GM12878 (cell line): ENCODE data around the gene C10orf105. TPM values are rescaled to one million over a fixed set of nuclear protein-coding genes. Genes with fewer than 3 reads are reported as not detected.

Experiments
- ATAC-seq: fragments of 200-7000 bp; cut with Tn5 transposase; 3 replicates; pipeline ENCODE4 v1.9.1; 2020; ENCODE audit warnings: mild to moderate bottlenecking, moderate library complexity
- BruUV-seq: library from RNA; stranded (reverse); fragments of 400-500 nt; replicated peaks from 2 replicates; lab custom pipeline; 2021; lab: Mats Ljungman, UMichigan
- CTCF ChIA-PET: fragments of 300-600 bp; sonication (Branson Sonifier 250); formaldehyde crosslinking; extraction: SDS; loops from one replicate; lab custom pipeline; 2021; ENCODE audit warnings: inconsistent platforms; lab: Yijun Ruan, JAX
- POLR2A ChIA-PET: fragments of 350-600 bp; formaldehyde crosslinking; extraction: SDS; loops from one replicate; lab custom pipeline; 2021; ENCODE audit warnings: inconsistent platforms; lab: Charles Lee
- RAD21 ChIA-PET: fragments of 300-600 bp; sonication (Branson Sonifier 250); formaldehyde crosslinking; loops from one replicate; lab custom pipeline; 2023; ENCODE audit warnings: antibody characterized with exemption; ENCODE audit not compliant: unreplicated experiment; lab: Charles Lee
- SMC1A ChIA-PET: fragments of 300-600 bp; sonication (Branson Sonifier 250); formaldehyde crosslinking; loops from one replicate; lab custom pipeline; 2023; ENCODE audit not compliant: unreplicated experiment, uncharacterized antibody; lab: Charles Lee
- DNase-seq: peaks from one replicate; pipeline ENCODE4 v3.0.0-alpha.2; 2011; ENCODE audit warnings: low read depth, low spot score
- FAIRE-seq: peaks from 3 replicates; lab custom pipeline; 2011; peaks lifted over from hg19 to GRCh38; lab: Jason Lieb, UNC
- H2AFZ ChIP-seq: 2 replicates; pipeline ENCODE4 v1.6.0; 2011; ENCODE audit warnings: low read depth, low read length, control low read depth; ENCODE audit not compliant: control insufficient read depth
- H3K27ac ChIP-seq: 2 replicates; pipeline ENCODE4 v1.5.1; 2011; ENCODE audit warnings: control low read depth; ENCODE audit not compliant: control insufficient read depth, insufficient read depth
- H3K27me3 ChIP-seq, 2 experiments: replicated peaks in 1 of 2; 2 replicates each; pipeline versions ENCODE4 v1.6.0 to v1.6.1; 2011; ENCODE audit warnings: low read length in 1 of 2; ENCODE audit not compliant: control insufficient read depth in 2 of 2, insufficient read depth in 2 of 2
- H3K36me3 ChIP-seq, 2 experiments: 2 replicates each; pipeline ENCODE4 v1.5.1; 2011; ENCODE audit warnings: low read length in 1 of 2; ENCODE audit not compliant: control insufficient read depth in 2 of 2, insufficient read depth in 2 of 2
- H3K4me1 ChIP-seq: 2 replicates; pipeline ENCODE4 v1.6.1; 2011; ENCODE audit warnings: mild to moderate bottlenecking, low read length, moderate library complexity, mixed read lengths; ENCODE audit not compliant: control insufficient read depth, insufficient read depth
- H3K4me2 ChIP-seq: 2 replicates; pipeline ENCODE4 v1.6.0; 2011; ENCODE audit warnings: control low read depth; ENCODE audit not compliant: control insufficient read depth, insufficient read depth
- H3K4me3 ChIP-seq: fragments of 200-600 bp; sonication (generic); 2 replicates; pipeline ENCODE4 v1.5.1; 2016
- H3K79me2 ChIP-seq: 2 replicates; pipeline ENCODE4 v1.6.0; 2011; ENCODE audit warnings: low read length; ENCODE audit not compliant: control insufficient read depth, insufficient read depth
- H3K9ac ChIP-seq: 2 replicates; pipeline ENCODE4 v1.8.0; 2011; ENCODE audit warnings: low read length, control low read depth, mixed read lengths; ENCODE audit not compliant: control insufficient read depth, insufficient read depth
- H3K9me3 ChIP-seq: replicated peaks from 3 replicates; pipeline ENCODE4 v1.5.1; 2011; ENCODE audit warnings: mild to moderate bottlenecking, low read length; ENCODE audit not compliant: control insufficient read depth, insufficient read depth
- H4K20me1 ChIP-seq: 2 replicates; pipeline ENCODE4 v1.6.0; 2011; ENCODE audit not compliant: control insufficient read depth, insufficient read depth
- BACH1 ChIP-seq: fragments of 450-650 bp; IDR thresholded peaks from 2 replicates; pipeline ENCODE4 v1.6.1; 2017; ENCODE audit warnings: mild to moderate bottlenecking, borderline replicate concordance
- IKZF2 ChIP-seq, 2 experiments: fragments of 450-650 bp; IDR thresholded peaks; 2 replicates each; pipeline ENCODE4 v1.6.1; 2017; ENCODE audit warnings: mild to moderate bottlenecking in 2 of 2, moderate library complexity in 2 of 2
- MTA3 ChIP-seq: IDR thresholded peaks from 2 replicates; pipeline ENCODE4 v1.6.1; 2012; ENCODE audit warnings: low read length, inconsistent platforms, borderline replicate concordance
- NBN ChIP-seq: fragments of 450-650 bp; IDR thresholded peaks from 2 replicates; pipeline ENCODE4 v1.6.1; 2016
- NR2C2 ChIP-seq: IDR thresholded peaks from 2 replicates; pipeline ENCODE4 v1.6.1; 2011; ENCODE audit warnings: borderline replicate concordance, low read depth; ENCODE audit not compliant: control insufficient read depth, insufficient read length
- NRF1 ChIP-seq: conservative IDR thresholded peaks from 2 replicates; pipeline ENCODE4 v1.6.1; 2011; ENCODE audit warnings: mild to moderate bottlenecking, low read depth, low read length, improper control_type of control experiment
- PKNOX1 ChIP-seq: fragments of 450-650 bp; IDR thresholded peaks from 2 replicates; pipeline ENCODE4 v1.6.1; 2016; ENCODE audit warnings: mild to moderate bottlenecking
- PML ChIP-seq: IDR thresholded peaks from 2 replicates; pipeline ENCODE4 v1.6.1; 2012; ENCODE audit warnings: low read length, inconsistent platforms
- WGBS: methylation state at CpG from one replicate; pipeline ENCODE4 v1.1.6; 2016; ENCODE audit warnings: low lambda C conversion rate; ENCODE audit not compliant: insufficient replicate concordance, insufficient coverage; ENCODE audit errors: missing lambda C conversion rate; 5-methylcytosine and 5-hydroxymethylcytosine counted together
- in situ Hi-C: fragments of 300-500 bp; cut with MboI; formaldehyde crosslinking; loops from 9 replicates; pipeline ENCODE4 v1.14.3; 2018; ENCODE audit warnings: mixed read lengths
- intact Hi-C: fragments of 100-400 bp; cut with micrococcal nuclease; formaldehyde crosslinking; loops from one replicate; pipeline ENCODE4 v1.14.2; 2022; ENCODE audit not compliant: unreplicated experiment
- polyA plus RNA-seq, 11 experiments: library from polyadenylated mRNA; depleted of rRNA in 4 of 11; unstranded in 6 of 11; stranded (reverse) in 5 of 11; fragments of >200 nt; fragmentation: Nextera tagmentation in 4 of 11; fragmentation: Illumina TruSeq in 1 of 11; extraction: Ambion mirVana in 4 of 11; extraction: Trizol in 1 of 11; gene quantifications; 1 replicate in 1 of 11; 2 replicates in 10 of 11; pipeline versions ENCODE4 v1.2.1 to v1.2.3, GENCODE V29; 2011 to 2016; ENCODE audit warnings: inconsistent platforms in 2 of 11, missing spikeins in 2 of 11, low read depth in 1 of 11
- total RNA-seq, 4 experiments: library from RNA; depleted of rRNA in 3 of 4; stranded (reverse); fragments of >200 nt in 3 of 4; fragmentation: Illumina TruSeq in 1 of 4; extraction: Trizol in 1 of 4; gene quantifications; 2 replicates each; pipeline versions ENCODE4 v1.2.1 to v1.2.3, GENCODE V29; 2013 to 2021

The C10orf105 gene
- total and polyA plus RNA-seq, 10 of the 15 experiments (the other 5 are each of a cell fraction or from before 2014, with no cell fraction given) = 0.04 to 0.06 (median 0.05) TPM; not detected in 7

DNA sequence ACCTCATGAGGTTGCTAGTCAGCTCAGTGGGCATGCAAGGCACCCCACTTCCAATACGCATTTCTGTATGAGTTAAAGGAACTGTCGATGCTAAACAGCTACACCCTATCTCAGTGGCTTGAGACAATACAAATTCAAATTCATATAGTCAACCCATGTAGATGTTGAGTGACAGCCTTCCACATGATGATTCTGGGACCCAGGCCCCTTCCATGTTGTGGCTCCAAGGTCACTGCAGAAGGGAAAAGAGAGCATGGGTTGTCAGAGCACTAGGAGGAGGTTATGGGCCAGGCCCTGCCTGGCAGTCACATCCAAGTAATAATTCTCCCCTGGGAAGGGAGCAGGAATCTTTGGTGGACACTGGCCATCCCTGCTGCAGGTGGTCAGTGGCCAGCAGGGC lies 28.2 kb downstream of the C10orf105 start:
- DNase-seq (no peak), ATAC-seq (no peak), FAIRE-seq (no peak)
- no peak overlapping the region for H3K4me3 ChIP-seq
- H3K9me3 ChIP-seq = peaks cover 2% of the 10 kb centered on the region; the same call in 1 of the 3 replicates
- 97% methylated on average over 2 of the region's 2 CpGs for WGBS
- intact Hi-C loops (loop anchor here (5.0 to 10.0 kb wide), 2 partner anchors 203 to 204 kb away; no protein-coding TSS in a partner anchor), in situ Hi-C loops (no loop called here)
- no peak overlapping the region for H2AFZ ChIP-seq
- no peaks in the 10 kb centered on the region for H3K36me3 ChIP-seq
- RAD21 ChIA-PET = no interaction called here
- POLR2A ChIA-PET = no interaction called here
- SMC1A ChIA-PET = interaction anchor here (1.0 to 1.6 kb wide), 2 partner anchors 9 to 26 kb away, joined by 3 to 4 read pairs; no protein-coding TSS in a partner anchor
- H3K9ac ChIP-seq = no peak overlapping the region
- no peaks in the 10 kb centered on the region for H3K79me2 ChIP-seq
- H3K27ac ChIP-seq = no peak overlapping the region
- H3K27me3 ChIP-seq = no peaks in the 10 kb centered on the region
- no peaks in the 10 kb centered on the region for H4K20me1 ChIP-seq
- TF ChIP-seq BACH1 (no peak), NR2C2 (no peak), MTA3 (no peak), IKZF2 (IDR thresholded peaks at IDR 0.05) (no peak), PKNOX1 (peak; percentile 77), NBN (no peak), NRF1 (no peak), PML (no peak)
- BruUV-seq = no TSS peak
- H3K4me2 ChIP-seq = no peak overlapping the region
- CTCF ChIA-PET = interaction anchor here (7.6 kb wide), 1 partner anchor 45 kb away, joined by 67 read pairs; no protein-coding TSS in a partner anchor
- H3K4me1 ChIP-seq = peaks cover 35% of the 10 kb centered on the region
